ENCODE results near the gene JAM3. TPM values are rescaled to one million over a fixed set of nuclear protein-coding genes. Genes with fewer than 3 reads are reported as not detected.

JAM3 gene
- 0.10 and 2.6 TPM in 2 replicates for total RNA-seq (2013; cell fraction: nucleolus; rRNA removed)
- total RNA-seq (2014; rRNA removed) (0.11 and 0.28 TPM in 2 replicates), total RNA-seq (2014; rRNA removed; fragmentation: Illumina TruSeq; extraction: Trizol) (0.04 TPM in 1 of 2 replicates, not detected in the other), total RNA-seq (2021) (0.21 TPM in 1 of 2 replicates, not detected in the other), polyA plus RNA-seq (2011; rRNA removed) (0.23 and 0.27 TPM in 2 replicates), polyA plus RNA-seq (2014; fragmentation: Illumina TruSeq; extraction: Trizol) (0.16 and 2.0 TPM in 2 replicates), polyA plus RNA-seq (2014; fragmentation: Nextera tagmentation; extraction: Ambion mirVana) (under 1 TPM; 0.53 to 0.82 TPM), polyA plus RNA-seq (2014; rRNA removed) (0.16 and 0.32 TPM in 2 replicates), polyA plus RNA-seq (2016; fragmentation: Nextera tagmentation; extraction: Ambion mirVana) (1 to 10 TPM in 1 of 2 experiments, under 1 TPM in 1; 0.68 to 1.1 TPM), polyA minus RNA-seq (2011; rRNA and poly(A)+ RNA removed) (0.10 TPM in 1 of 2 replicates, not detected in the other), Bru-seq, nascent RNA (percentile 28 among the genes with signal in this experiment), BruChase-seq, experiment 1, labeled RNA remaining after a 6-hour chase (percentile 27 among the genes with signal in this experiment), BruChase-seq, experiment 2, labeled RNA remaining after a 2-hour chase (percentile 26 among the genes with signal in this experiment)
- polyA plus RNA-seq (2011; ENCODE audit: low read depth), result 0.67 TPM
- polyA plus RNA-seq (2011; cell fraction: cytosol; rRNA removed), result 0.18 TPM in 2 replicates
- 0.42 and 0.63 TPM in 2 replicates for polyA plus RNA-seq (2011; cell fraction: nucleus; rRNA removed)
- 0.70 and 0.79 TPM in 2 replicates for polyA plus RNA-seq (2012)
- polyA minus RNA-seq (2011; cell fraction: cytosol; rRNA and poly(A)+ RNA removed), result not detected in 2 replicates
- polyA minus RNA-seq (2011; cell fraction: nucleus; rRNA and poly(A)+ RNA removed), result 0.12 and 0.19 TPM in 2 replicates
- long read RNA-seq, experiment 1, partial matches to known transcripts, result 0 of 1 reads
- long read RNA-seq, experiment 1, other reads (novel, unspliced or antisense), result 0 of 1 reads
- long read RNA-seq, experiment 2, partial matches to known transcripts, result 0 of 2 reads
- long read RNA-seq, experiment 2, other reads (novel, unspliced or antisense), result 1 of 2 reads

DNA sequence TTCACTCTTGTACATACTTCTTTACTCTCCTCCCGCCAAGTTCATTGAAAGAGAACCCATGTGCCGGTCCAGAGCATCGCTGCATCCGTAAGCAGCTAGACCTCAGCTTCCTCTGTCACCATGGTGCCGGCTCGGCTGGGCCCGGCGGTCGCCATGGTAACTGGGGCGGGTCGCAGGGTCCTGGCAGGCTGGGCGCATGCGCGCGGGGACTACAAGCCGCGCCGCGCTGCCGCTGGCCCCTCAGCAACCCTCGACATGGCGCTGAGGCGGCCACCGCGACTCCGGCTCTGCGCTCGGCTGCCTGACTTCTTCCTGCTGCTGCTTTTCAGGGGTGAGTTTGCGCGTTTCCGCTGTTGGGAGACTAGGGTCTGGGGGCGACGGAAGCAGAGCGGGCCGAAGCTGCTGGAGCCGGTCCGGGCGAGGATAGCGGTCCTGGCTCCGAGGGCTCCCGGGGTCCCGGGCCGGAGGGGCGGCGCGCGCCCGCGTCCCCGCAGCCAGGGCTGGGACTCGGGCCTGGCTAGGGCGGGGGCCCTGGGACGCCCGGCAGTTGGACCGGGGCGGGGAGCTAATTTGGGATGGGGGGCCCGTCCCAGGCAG is at the start of gene JAM3:
JAM3 (plus strand) TSS at position 244 of the 597 bp plus-strand sequence; CDS start at position 256, 12 bp downstream.
- peak; percentile 25 for DNase-seq (ENCODE audit: low read depth, low spot score)
- H3K36me3 ChIP-seq (ENCODE audit: control insufficient read depth in 2 of 2, insufficient read depth in 2 of 2, low read length in 1 of 2), result no peaks in the 10 kb centered on the region
- SMC1A ChIA-PET (ENCODE audit: uncharacterized antibody, unreplicated experiment), result no interaction called here
- FAIRE-seq, result peak; percentile 18
- H3K27ac ChIP-seq (ENCODE audit: control insufficient read depth, insufficient read depth), result no peak within 1 kb of the TSS
- H4K20me1 ChIP-seq (ENCODE audit: control insufficient read depth, insufficient read depth), result no peaks in the 10 kb centered on the region
- BruUV-seq (replicated peaks), result no TSS peak
- H3K27me3 ChIP-seq (replicated peaks in 1 of 2; ENCODE audit: control insufficient read depth in 2 of 2, insufficient read depth in 2 of 2, low read length in 1 of 2), result peaks cover 0 to 12% of the 10 kb centered on the region in 2 experiments; a peak in 3 of 4 replicates
- in situ Hi-C loops (cut with MboI) (no loop called here), intact Hi-C loops (cut with micrococcal nuclease; ENCODE audit: unreplicated experiment) (no loop called here)
- no peaks in the 10 kb centered on the region for H3K79me2 ChIP-seq (ENCODE audit: control insufficient read depth, insufficient read depth, low read length)
- CTCF ChIA-PET, result no interaction called here
- ATAC-seq, result peak; percentile 94
- H3K9me3 ChIP-seq (replicated peaks; ENCODE audit: control insufficient read depth, insufficient read depth, low read length), result no peaks in the 10 kb centered on the region
- peak within 1 kb of the TSS; percentile 79; the same call in 1 of the 2 replicates for H3K4me2 ChIP-seq (ENCODE audit: control insufficient read depth, insufficient read depth)
- peak within 1 kb of the TSS; percentile 49 for H2AFZ ChIP-seq (ENCODE audit: control insufficient read depth, low read depth, low read length)
- peaks cover 5% of the 10 kb centered on the region; the same call in 1 of the 2 replicates for H3K4me1 ChIP-seq (ENCODE audit: control insufficient read depth, insufficient read depth, low read length)
- 2% methylated on average over 33 of the region's 57 CpGs for WGBS (ENCODE audit: insufficient coverage, insufficient replicate concordance, low lambda C conversion rate, missing lambda C conversion rate)
- H3K4me3 ChIP-seq, result peak within 1 kb of the TSS; percentile 56; the same call in 1 of the 2 replicates
- no peak within 1 kb of the TSS for H3K9ac ChIP-seq (ENCODE audit: control insufficient read depth, insufficient read depth, low read length)
- RAD21 ChIA-PET (ENCODE audit: unreplicated experiment), result no interaction called here
- POLR2A ChIA-PET, result no interaction called here
- TF ChIP-seq SMARCA5 (IDR thresholded peaks at IDR 0.05), result no peak
- no peak for TF ChIP-seq GATAD2B (conservative IDR thresholded peaks at IDR 0.05; ENCODE audit: low read depth)
- TF ChIP-seq, protein P1, sequence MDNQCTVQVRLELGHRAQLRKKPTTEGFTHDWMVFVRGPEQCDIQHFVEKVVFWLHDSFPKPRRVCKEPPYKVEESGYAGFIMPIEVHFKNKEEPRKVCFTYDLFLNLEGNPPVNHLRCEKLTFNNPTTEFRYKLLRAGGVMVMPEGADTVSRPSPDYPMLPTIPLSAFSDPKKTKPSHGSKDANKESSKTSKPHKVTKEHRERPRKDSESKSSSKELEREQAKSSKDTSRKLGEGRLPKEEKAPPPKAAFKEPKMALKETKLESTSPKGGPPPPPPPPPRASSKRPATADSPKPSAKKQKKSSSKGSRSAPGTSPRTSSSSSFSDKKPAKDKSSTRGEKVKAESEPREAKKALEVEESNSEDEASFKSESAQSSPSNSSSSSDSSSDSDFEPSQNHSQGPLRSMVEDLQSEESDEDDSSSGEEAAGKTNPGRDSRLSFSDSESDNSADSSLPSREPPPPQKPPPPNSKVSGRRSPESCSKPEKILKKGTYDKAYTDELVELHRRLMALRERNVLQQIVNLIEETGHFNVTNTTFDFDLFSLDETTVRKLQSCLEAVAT (IDR thresholded peaks at IDR 0.05), result no peak
- TF ChIP-seq HDAC6 (IDR thresholded peaks at IDR 0.05; ENCODE audit: unreplicated experiment), result no peak
- TF ChIP-seq TARDBP (IDR thresholded peaks at IDR 0.05; ENCODE audit: borderline replicate concordance), result no peak
- TF ChIP-seq NRF1 (conservative IDR thresholded peaks at IDR 0.05; ENCODE audit: low read depth, low read length), result peak; percentile 39
- no peak for TF ChIP-seq REST (IDR thresholded peaks at IDR 0.05; ENCODE audit: low read depth, low read length)
- TF ChIP-seq KAT2A (conservative IDR thresholded peaks at IDR 0.05; ENCODE audit: control insufficient read depth, low read depth, low read length), result no peak
- TF ChIP-seq, protein P2, sequence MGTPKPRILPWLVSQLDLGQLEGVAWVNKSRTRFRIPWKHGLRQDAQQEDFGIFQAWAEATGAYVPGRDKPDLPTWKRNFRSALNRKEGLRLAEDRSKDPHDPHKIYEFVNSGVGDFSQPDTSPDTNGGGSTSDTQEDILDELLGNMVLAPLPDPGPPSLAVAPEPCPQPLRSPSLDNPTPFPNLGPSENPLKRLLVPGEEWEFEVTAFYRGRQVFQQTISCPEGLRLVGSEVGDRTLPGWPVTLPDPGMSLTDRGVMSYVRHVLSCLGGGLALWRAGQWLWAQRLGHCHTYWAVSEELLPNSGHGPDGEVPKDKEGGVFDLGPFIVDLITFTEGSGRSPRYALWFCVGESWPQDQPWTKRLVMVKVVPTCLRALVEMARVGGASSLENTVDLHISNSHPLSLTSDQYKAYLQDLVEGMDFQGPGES (IDR thresholded peaks at IDR 0.05), result no peak
- no peak for TF ChIP-seq BACH1 (IDR thresholded peaks at IDR 0.05; ENCODE audit: borderline replicate concordance)
- TF ChIP-seq SREBF1 (IDR thresholded peaks at IDR 0.05; ENCODE audit: low read length), result no peak
- peak; percentile 92 for TF ChIP-seq BMI1 (IDR thresholded peaks at IDR 0.05; ENCODE audit: borderline replicate concordance)

Measured in GM12878 (cell line).